GM21576 (cell line): ENCODE data around the gene EPHA7.

Experiments
- ATAC-seq: cut with Tn5 transposase; IDR thresholded peaks from one replicate; pipeline ENCODE4 v1.9.1; 2021; ENCODE audit warnings: mild to moderate bottlenecking, moderate library complexity; ENCODE audit not compliant: unreplicated experiment

Gene EPHA7

DNA sequence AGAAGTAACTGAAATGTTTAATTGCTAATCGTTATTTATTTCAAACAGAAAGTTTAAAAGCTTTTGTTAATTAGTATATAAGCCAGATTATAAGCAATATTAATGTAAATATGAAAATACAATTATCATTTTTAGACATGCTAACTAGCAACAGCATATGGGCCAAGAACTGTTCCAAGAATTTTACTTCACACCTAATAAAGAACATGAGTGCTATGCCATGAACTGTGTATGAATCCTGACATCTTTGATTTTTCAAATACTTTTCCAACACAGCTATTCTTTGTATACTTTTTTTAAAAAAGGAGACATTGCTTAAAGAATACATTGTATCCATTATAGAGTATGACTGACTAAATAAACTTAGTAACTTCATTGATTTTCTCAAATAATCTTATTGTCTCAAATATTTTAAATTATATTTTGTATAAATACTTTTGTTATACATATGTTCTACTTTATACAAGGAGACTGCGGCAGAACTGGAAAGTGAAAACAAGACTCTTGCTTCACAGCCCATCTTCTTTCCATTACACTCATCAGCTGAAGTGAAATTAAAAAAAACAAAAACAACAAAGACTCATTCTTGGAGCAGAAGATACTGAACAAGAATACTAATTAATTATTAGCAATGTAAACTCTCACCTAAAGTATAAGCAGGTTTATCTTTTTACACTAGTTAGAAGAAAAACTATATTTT, 89.9 kb downstream of the EPHA7 start:
- no peak for ATAC-seq

GRCh38 chr6:93327857-93328256, 91.5 kb downstream of the EPHA7 start:
- ATAC-seq, result no peak

DNA sequence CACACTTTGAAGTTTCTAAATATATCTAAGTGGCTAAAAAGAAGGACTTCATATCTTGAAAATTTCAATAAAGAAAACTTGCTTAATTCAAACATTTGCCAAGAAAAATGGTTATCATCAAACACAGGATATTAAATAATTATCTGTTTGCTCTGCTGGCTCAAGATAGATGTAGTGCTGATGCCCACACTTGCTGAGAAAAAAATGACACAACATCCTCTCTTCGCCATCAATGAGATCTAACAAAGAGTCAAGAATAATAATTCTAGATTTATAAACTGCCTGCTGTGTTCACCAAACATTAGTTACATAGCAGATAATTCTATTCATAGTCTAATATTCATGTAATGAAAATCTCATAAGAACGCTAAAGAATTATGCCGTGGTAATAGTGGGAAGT, 93.6 kb downstream of the EPHA7 start:
- no peak for ATAC-seq

DNA sequence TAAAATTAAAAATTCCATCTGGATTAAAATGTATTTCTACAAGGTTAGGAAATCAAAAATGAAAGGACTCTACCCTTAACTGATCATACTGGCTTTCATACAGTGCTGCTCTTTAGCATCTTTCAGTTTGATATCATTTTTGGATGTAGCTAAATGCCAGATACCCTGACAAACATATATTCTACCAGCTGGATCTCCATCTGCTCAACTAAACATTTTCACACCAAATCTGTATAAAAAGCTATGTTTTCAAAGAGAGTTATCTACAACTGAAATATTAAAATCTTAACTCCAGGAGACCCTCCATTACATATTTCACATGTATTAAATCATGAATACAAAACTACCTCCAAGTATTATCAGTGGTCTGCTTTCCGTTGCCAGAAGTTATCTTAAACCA, 95.7 kb downstream of the EPHA7 start:
- no peak for ATAC-seq

DNA sequence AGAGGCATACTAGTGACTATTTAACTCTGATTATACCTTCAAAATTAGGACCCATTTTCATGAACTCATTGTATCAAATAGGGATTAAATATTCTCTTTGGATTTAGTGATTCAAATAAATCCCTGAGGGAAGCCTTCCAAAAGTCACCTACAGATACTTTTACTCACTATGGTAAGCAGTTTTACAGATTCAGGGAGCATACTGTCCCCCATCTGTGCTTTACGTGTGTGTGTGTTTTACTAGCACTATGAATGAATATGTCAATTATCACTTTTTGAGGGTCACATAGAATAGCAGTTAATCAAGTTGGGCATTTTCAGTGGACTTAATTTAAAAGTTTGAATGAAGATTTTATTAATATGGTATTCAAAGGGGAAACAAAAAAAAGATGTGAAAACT, 96.7 kb downstream of the EPHA7 start:
- no peak for ATAC-seq

DNA sequence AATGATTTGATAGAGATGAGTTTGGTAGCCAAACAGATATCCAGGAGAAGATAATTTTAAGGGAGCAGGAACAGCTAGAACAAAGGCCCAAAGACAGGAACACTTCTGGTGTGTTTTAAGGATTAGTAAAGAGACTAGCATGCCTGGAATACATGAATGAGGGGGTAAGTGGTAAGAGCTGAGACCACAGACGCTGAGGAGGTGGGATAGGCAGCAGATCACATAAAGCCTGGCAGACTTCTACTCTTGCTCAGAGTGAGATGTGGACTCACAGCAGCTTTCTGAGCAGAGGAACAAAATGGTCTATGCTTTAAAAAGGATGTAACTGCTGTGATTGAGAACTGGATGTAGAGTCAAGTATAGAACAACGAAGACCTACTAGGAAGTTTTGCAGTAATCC, 100.1 kb downstream of the EPHA7 start:
- ATAC-seq, result no peak

GRCh38 chr6:93318121-93318520, 101.2 kb downstream of the EPHA7 start:
- ATAC-seq, result no peak

DNA sequence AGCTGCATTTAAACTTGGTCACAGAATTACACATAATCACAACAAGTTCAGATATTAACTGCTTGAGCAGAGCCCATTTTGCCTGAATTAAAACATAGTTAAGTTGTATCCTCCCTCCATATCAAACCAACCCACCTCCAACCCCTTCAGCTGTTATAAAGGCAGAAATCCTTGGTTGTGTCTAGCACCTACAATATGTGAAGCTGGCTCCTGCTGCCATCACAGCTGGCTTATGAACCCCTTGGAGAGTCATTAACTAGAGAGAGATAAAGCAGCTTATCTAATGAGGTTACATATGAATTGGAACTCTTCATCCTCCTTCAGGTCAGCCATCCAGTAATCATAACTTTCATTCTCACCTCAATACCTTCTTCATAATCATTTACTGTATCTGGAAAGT, 101.8 kb downstream of the EPHA7 start:
- no peak for ATAC-seq

DNA sequence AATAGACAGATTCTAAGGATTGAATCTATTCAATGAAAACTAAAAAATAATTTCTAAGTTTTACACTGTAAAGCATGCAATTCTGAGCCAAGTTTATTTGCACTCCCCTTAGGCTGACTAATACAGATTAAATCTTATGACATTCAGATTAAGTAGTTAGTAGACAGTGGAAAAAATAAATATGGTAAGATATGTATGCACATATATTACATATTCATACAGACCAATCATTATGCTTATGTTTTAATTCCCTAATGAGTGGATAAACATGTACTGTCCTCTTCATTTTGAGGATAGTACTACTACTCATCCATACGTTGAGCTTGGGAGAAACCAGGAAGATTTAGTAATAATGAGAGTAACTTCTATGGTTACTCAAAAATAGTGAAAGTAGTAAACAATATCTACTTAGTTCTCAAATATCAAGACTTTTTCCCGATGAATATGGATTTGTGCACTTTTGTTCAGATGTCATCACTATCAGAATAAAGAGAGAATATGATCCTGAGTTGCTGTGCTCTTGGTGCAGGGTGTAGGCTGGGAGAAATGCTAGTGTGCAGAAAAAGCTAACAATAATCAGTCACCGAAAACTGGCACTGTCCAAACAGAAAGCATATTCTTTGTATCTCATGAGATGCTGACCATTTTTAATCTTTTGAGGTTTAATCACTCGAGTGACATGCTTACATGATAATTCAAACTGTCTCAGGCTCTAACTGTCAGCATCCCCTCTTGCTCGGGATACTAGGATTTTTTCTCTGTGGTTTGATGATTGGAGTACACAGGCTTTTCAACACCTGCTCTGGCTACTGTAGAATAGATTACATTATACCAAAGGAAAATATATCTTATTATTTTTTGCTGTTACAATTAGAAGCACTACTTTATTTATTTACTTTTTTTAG, 111.6 kb downstream of the EPHA7 start:
- no peak for ATAC-seq

GRCh38 chr6:93305088-93305487, 114.3 kb downstream of the EPHA7 start:
- ATAC-seq, result no peak

DNA sequence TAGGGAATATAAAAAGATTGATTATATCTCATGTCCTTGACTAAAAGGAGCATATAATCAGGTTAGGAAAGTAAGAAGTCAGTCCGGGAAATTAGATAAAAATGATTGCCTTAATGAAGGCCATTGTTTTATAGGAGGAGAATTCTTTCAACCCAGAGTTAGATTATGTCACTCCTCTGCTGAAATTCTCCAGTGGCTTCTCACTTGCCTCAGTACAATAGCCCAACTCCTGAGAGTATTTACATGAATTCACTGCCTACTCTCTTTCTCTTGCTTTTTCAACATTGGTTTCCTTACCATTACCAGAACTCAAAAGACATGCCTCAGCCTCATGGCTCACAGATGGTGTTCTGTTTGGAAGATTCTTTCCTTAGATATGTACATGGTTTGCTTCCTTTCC, 114.9 kb downstream of the EPHA7 start:
- no peak for ATAC-seq

- ATAC-seq, result no peak
These were observed 118.7 kb downstream of the EPHA7 start for GRCh38 chr6:93300661-93301060.

- ATAC-seq, result no peak
These were observed 119.7 kb downstream of the EPHA7 start for GRCh38 chr6:93299622-93300021.

DNA sequence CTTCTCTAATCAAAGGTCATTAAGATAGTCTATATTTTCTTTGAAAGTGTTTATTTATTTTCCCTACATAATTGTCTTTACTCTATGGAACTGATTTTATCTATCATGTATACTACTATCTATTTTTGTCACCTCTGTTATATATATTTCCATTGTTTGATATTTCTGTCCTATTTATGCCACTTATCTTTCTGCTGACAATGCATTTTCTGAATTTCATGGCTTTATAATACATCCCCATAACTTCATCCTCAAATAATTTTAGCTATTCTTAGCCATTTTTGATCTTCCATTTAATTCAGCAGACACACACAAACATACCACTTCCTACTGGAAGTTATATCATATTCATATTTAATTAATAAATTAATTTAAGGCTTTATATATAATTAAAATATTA, 123.7 kb downstream of the EPHA7 start:
- no peak for ATAC-seq

DNA sequence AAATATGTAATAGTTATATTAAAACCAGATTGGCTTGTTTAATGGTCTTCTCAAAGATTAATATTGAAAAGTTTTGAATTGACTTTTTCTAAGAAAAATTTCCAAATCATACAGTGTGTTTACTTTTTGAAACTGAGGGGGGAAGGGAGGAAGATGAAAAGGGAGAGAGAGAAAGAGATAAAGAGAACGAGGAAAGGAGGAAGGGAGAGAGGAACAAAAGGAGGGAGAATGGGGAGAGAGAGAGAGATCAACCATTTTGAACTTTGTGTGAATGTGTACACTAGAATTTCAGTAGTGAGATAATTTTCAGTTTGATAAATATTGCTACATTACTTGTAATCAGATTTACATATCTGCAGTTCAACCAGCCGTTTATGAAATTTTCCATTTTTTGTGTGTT, 124.5 kb downstream of the EPHA7 start:
- no peak for ATAC-seq

DNA sequence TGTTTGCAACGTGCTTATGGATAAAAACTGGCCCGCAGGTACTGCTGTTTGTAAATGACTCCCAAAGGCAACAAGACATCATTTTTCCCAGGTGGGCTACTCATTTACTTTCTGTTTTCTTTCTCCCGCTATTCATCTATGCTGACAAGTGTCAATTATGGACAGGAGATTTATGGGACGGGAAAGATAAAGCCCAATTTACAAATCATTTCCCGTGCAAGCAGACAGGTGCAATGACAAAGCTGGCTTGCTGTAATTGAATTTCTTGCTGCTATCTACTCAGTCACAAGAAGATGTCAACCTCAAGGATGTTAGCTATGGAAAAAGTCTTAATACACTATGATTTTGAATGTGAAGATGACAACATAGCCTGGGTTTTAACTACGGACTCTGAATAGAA, 125.5 kb downstream of the EPHA7 start:
- no peak for ATAC-seq

DNA sequence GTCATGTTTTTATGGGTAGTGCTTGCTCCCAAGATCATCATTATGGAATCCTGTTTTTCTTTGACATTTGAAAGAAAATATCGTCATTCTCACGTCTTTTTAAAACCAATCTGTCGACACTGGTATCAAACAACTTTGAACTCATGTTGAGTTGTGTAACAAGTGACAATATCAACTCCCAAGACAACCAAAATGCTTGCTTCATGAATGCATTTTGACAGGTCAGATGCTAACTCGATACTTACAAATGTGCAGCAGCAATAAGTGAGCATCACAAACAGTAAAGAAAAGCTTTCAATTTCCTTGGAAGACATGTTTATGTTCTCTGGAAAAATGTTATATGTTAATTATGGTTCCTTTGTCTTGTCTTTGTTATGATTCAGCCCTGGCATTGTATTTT, 125.9 kb downstream of the EPHA7 start:
- no peak for ATAC-seq

DNA sequence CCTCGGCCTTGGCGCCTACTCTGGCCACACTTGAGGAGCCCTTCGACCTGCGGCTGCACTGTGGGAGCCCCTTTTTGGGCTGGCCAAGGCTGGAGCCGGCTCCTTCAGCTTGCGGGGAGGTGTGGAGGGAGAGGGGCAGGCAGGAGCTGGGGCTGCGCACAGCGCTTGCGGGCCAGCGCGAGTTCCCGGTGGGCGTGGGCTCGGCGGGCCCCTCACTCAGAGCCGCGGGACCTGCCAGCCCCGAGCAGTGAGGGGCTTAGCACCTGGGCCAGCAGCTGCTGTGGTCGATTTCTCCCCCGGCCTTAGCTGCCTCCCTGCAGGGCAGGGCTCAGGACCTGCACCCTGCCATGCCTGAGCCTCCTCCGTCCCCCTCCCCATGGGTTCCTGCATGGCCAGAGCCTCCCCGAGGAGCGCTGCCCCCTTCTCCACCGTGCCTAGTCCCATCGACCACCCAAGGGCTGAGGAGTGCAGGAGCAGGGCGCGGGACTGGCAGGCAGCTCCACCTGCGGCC, 136.8 kb downstream of the EPHA7 start:
- no peak for ATAC-seq

GRCh38 chr6:93278241-93278640, 141.1 kb downstream of the EPHA7 start:
- no peak for ATAC-seq

DNA sequence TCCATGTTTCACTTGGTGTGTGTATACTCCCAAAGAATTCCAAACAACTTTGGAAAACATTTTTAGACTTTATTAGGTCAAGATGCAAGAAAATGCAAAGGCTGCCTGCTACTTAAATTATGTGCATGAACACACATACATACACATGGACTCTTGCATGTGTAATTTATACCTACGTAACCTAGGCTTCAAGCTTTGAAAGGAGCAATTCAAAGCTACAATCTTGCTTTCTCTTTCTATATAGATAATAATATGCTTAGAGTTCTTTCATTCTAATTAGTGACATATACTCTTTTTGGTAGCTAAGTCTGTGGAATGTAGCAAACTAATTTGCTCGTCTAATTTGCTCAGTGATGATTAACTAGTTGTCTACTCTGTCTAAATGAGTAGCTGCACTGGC, 146.5 kb downstream of the EPHA7 start:
- no peak for ATAC-seq

- ATAC-seq, result no peak
These were observed 147.1 kb downstream of the EPHA7 start for GRCh38 chr6:93272211-93272610.

GRCh38 chr6:93266116-93266817, 153.1 kb downstream of the EPHA7 start:
- ATAC-seq, result no peak
